Immature natural killer cell (primary cell): Measurements from ENCODE around the gene CHRNB4. TPM values are rescaled to one million over a fixed set of nuclear protein-coding genes. Genes with fewer than 3 reads are reported as not detected.

Experiments used
- DNase-seq, 3 donors: peaks; one replicate each; pipeline ENCODE4 v3.0.0; 2022; ENCODE audit warnings: mixed read lengths in 1 of 3
- H3K27ac Mint-ChIP-seq, 6 donors: one replicate each; pipeline ENCODE4 v1.8.0; 2020; ENCODE audit warnings: mixed read lengths in 6 of 6, mild to moderate bottlenecking in 5 of 6, inconsistent platforms in 4 of 6, moderate library complexity in 3 of 6
- H3K27me3 Mint-ChIP-seq, 3 donors: one replicate each; pipeline ENCODE4 v1.8.0; 2020 to 2021; ENCODE audit warnings: low read depth in 3 of 3, mild to moderate bottlenecking in 3 of 3, mixed read lengths in 3 of 3, moderate library complexity in 3 of 3, inconsistent platforms in 1 of 3
- H3K36me3 Mint-ChIP-seq, 3 donors: one replicate each; pipeline ENCODE4 v1.8.0; 2020; ENCODE audit warnings: mixed read lengths in 3 of 3, inconsistent platforms in 2 of 3, mild to moderate bottlenecking in 2 of 3
- H3K4me1 Mint-ChIP-seq, 2 donors: one replicate each; pipeline ENCODE4 v1.8.0; 2020; ENCODE audit warnings: inconsistent platforms in 2 of 2, mild to moderate bottlenecking in 2 of 2, mixed read lengths in 2 of 2, moderate library complexity in 1 of 2
- H3K4me3 Mint-ChIP-seq, 5 donors: one replicate each; pipeline ENCODE4 v1.8.0; 2020; ENCODE audit warnings: mild to moderate bottlenecking in 5 of 5, mixed read lengths in 5 of 5, inconsistent platforms in 3 of 5, moderate library complexity in 3 of 5
- H3K9me3 Mint-ChIP-seq, 6 donors: one replicate each; pipeline ENCODE4 v1.8.0; 2020; ENCODE audit warnings: mild to moderate bottlenecking in 6 of 6, mixed read lengths in 6 of 6, inconsistent platforms in 4 of 6, moderate library complexity in 3 of 6
- polyA plus RNA-seq, 3 donors: library from polyadenylated mRNA; unstranded; fragments of 300-500 nt; fragmentation: Illumina TruSeq; gene quantifications; one replicate each; pipeline ENCODE4 v1.2.3, GENCODE V29; 2021

Gene CHRNB4
- polyA plus RNA-seq, 3 donors from 2014 or later: not detected

DNA sequence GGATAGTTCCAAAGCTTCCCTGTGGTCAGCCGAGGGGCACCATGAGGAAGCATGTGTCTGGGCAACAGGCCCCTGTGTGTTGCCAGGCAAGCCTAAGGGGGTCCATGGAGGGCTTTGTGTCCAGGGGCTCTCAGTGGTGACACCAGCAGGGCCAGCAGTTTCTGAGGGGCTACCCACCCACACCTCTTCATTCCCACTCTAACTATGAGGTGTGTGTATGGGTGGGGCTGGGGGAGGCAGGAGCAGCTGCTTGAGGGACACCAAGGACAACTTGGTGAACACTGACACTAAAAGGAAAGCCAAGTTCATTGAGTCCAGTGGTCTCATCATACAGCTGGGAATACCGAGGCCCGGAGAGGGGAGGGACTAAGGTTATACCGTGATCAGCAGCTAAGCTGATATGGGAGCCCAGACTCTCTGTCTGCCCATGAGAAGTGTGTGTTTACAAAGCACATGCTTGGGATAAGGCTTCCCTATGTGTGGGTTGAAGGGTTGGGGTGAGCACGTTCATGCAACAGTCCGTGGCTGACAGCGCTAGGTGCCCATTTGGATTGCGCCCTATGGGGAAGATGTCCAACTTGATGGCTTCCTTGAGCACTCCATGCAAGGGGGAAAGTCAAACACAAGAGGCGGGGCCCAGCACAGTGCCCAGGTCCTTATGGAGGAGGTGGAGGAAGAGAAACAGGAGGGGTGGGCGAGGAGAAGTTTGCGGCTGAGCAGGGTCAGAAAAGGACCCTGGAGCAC is 34.8 kb upstream of the CHRNB4 start:
- Mint-ChIP-seq H3K4me3 (no peak overlapping the region), H3K4me1 (no peaks in the 10 kb centered on the region), H3K36me3 (no peaks in the 10 kb centered on the region), H3K27ac (no peak overlapping the region), H3K9me3 (no peaks in the 10 kb centered on the region), H3K27me3 (peaks cover 0 to 2% (median 2%) of the 10 kb centered on the region in 3 donors)
- no peak for DNase-seq

DNA sequence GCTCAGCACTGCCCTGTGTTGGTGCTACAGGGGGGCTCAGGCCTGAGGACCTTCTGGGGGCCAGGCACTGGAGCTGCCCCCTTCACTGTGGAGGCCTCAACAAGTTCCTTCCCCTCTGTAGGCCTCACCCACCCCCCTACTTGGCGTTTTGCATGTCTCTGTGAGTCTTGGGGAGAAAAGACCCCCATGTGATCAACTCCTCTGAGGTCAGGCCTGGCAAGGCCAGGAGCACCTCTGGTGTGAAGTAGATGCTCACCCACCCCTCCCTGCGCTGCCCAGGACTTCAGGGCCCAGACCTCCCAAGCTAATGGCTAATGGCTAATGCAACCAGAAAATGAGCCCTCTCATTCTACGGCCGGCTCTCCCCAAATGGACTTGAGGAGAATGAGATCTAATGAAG is 34.2 kb upstream of the CHRNB4 start:
- Mint-ChIP-seq H3K4me3 (no peak overlapping the region), H3K27ac (no peak overlapping the region), H3K4me1 (no peaks in the 10 kb centered on the region), H3K27me3 (peaks cover 0 to 2% (median 2%) of the 10 kb centered on the region in 3 donors), H3K36me3 (no peaks in the 10 kb centered on the region), H3K9me3 (no peaks in the 10 kb centered on the region)
- no peak for DNase-seq

DNA sequence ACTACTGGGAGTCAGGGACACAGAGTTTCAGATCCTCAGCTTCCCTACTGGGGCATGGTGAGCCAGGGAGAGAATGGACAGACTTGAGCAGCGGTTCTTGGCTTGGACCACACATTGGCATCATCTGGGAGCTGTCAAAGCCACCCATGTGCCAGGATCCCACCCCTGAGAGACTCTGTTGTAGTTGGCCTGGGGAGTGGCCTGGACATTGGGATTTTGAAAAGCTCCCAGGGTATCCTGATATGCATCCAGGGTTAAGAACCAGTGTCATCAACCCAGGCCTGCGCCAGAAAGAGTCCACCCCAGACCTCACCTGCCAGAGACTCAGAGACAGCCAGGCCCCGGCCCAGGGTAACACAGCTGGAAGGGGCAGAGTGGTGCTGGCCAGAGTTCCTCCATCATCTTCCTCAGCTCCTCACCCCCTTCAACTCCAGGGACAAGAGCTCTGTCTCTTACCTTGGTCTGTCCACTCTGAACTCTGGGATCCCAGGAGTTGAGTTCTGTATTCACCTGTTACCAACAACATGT is 33.0 kb upstream of the CHRNB4 start:
- Mint-ChIP-seq H3K4me1 (no peaks in the 10 kb centered on the region), H3K4me3 (no peak overlapping the region), H3K27ac (no peak overlapping the region), H3K27me3 (peaks cover 0 to 2% (median 2%) of the 10 kb centered on the region in 3 donors), H3K9me3 (no peaks in the 10 kb centered on the region), H3K36me3 (no peaks in the 10 kb centered on the region)
- no peak for DNase-seq

DNA sequence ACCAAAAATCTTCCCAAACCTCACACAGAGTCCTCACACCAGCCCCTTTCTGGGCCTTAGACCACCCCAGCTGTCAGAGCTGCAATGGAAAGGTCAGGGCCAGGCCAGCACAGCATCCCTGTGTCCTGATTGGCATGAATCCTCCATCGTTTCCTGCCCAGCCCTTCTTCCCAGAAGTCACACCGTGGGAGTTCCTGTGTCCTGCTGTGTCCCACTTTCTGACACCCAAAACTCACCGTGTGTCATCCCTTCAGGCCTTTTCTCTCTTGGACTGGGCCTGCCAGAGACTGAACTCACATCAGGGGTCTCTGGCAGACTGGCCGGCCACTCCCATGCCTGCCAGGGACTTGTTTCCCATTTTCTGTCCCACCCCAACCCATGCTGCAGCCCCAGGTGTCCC is 32.5 kb upstream of the CHRNB4 start:
- Mint-ChIP-seq H3K4me3 (no peak overlapping the region), H3K4me1 (no peaks in the 10 kb centered on the region), H3K36me3 (no peaks in the 10 kb centered on the region), H3K27ac (no peak overlapping the region), H3K9me3 (no peaks in the 10 kb centered on the region), H3K27me3 (peaks cover 0 to 2% (median 2%) of the 10 kb centered on the region in 3 donors)
- no peak for DNase-seq

DNA sequence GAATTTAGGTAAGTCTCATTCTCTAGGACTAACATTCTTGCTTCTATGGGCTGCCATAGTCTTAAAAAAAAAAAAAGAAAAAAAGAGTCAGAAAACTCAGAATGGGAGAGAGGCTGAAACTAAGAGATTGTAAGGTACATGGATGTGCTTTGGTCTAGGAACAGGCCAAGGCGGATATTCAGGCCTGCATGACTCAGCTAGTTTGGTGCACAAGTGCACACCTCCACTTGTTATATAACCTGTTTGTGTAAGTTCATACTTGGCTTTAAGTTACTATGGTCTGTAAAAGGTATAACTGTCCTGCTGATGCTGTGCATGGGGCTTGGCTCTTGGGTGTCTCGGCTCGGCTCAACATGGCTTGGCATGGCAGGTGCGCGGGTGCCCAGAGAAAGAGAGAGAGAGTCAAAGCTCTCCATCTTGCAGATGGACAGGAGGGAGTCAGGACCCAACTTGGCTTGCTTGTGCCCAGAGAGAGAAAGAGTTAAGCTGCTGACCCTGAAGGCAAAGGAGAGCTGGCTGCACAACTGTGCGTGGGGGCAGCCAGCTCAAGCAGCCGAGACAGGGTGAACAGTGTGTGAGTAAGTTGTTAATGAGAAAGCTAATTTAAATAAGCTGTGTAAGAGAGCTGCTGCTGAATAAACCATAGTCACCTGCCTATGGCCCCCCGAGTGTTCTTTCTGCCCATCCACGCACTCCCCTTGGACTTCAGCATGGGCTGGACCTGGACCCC is 31.4 kb upstream of the CHRNB4 start:
- no peaks in the 10 kb centered on the region for H3K36me3 Mint-ChIP-seq
- H3K27me3 Mint-ChIP-seq: peaks cover 0 to 2% (median 2%) of the 10 kb centered on the region in 3 donors
- H3K4me1 Mint-ChIP-seq: no peaks in the 10 kb centered on the region
- no peaks in the 10 kb centered on the region for H3K9me3 Mint-ChIP-seq
- no peak for DNase-seq
- H3K27ac Mint-ChIP-seq: no peak overlapping the region
- H3K4me3 Mint-ChIP-seq: no peak overlapping the region

DNA sequence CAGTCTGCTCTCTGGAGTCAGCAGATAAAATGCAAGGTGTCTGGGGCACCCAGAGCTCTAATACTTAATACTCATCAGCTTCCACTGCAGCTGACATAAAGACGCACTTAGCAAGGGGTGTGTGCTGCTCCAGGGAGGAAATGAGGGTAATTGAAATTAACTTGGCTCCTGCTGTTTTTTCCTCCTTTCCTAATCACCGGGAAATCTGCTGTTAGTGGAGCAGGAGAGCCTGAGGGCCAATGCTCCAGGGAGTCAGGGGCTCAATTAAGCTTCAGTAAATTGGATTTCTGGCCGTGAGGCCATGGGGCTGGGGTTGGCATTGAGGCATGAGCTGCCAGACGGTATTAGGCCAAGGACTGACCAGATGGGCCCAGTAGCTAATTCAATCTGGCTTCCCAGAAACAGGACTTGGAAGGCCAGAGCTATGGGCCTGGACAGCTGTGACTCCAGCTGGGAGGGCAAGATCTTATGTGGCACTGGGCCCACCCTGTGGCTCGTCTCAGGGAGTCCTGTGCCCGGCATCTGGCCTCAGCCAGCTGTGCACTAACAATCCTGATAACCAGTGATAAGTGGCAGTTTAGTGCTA is 30.7 kb upstream of the CHRNB4 start:
- Mint-ChIP-seq H3K27ac (no peak overlapping the region), H3K36me3 (no peaks in the 10 kb centered on the region)

DNA sequence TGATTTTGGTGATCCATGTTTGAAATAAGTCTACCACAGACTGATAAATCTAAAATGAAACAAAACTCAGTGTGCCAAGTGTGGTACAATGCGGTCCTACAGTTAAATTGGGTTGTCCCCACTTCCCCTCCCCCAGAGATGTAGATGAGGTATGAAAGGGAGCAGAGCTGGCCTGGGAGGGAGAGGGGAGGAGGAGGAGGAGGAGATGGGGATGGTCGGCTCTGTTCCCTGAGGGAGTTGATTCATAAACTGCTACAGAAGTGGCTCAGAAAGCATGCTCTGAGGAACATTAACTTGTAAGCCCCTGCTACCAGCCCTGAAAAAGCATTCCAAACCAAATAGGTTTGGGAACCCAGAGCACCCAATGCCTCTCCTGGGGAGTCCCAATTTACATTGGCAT is 28.0 kb upstream of the CHRNB4 start:
- no peaks in the 10 kb centered on the region for H3K36me3 Mint-ChIP-seq
- DNase-seq: no peak
- H3K4me3 Mint-ChIP-seq: no peak overlapping the region
- H3K27me3 Mint-ChIP-seq: peaks cover 2 to 4% (median 4%) of the 10 kb centered on the region in 3 donors
- H3K27ac Mint-ChIP-seq: no peak overlapping the region
- no peaks in the 10 kb centered on the region for H3K9me3 Mint-ChIP-seq
- H3K4me1 Mint-ChIP-seq: no peaks in the 10 kb centered on the region

More for the DNA sequence above, 30.7 kb upstream of the CHRNB4 start:
- no peak for DNase-seq
- Mint-ChIP-seq H3K4me1 (no peaks in the 10 kb centered on the region), H3K9me3 (no peaks in the 10 kb centered on the region), H3K27me3 (peaks cover 2 to 3% (median 3%) of the 10 kb centered on the region in 3 donors), H3K4me3 (no peak overlapping the region)

DNA sequence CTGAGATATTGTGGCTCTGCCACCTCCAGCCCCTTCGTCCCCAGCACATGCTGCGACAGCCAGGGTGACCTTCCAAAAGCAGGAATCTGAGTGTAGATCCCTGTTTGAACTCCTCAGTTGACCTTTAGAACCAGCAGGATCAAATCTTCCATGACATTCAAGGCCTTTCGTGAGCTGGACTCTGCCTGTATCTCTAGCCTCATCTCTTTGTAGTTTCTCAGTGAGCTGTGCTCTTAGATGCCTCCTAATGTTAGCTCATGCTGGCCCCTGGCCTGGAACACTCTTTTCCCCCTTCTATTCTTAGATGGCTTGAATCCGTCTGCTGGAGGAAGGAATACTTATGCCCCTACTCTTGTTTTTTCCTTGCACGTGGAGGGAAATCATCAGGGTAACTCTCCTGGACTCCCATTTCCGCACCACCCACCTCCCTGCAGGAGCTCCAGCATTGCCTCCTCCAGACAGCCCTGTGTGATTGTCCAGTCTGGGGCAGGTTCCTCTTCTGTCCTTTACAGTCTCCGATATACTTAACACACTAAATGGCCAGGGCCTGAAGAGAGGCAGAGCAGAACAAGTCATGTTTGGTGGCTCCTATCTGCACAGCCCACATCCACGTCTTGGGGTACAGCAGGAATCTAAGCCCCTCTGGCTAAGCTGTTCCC is 26.7 kb upstream of the CHRNB4 start:
- Mint-ChIP-seq H3K36me3 (no peaks in the 10 kb centered on the region), H3K4me1 (no peaks in the 10 kb centered on the region), H3K27me3 (peaks cover 2 to 4% (median 4%) of the 10 kb centered on the region in 3 donors), H3K27ac (no peak overlapping the region), H3K4me3 (no peak overlapping the region), H3K9me3 (no peaks in the 10 kb centered on the region)
- DNase-seq: no peak

DNA sequence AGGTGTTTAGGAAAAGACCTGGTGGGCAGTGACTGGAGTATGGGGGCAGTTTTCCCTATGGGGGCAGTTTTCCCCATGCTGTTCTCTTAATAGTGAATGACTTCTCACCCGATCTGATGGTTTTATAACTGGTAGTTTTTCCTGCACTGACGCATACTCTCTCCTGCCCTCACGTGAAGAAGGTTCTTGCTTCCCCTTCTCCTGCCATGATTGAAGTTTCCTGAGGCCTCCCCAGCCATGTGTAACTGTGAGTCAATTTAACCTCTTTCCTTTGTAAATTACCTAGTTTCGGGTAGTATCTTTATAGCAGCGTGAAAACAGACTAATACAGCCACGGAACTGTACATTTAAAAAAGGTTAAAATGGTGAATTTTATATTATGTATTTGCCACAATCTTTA is 25.0 kb upstream of the CHRNB4 start:
- Mint-ChIP-seq H3K4me3 (no peak overlapping the region), H3K27me3 (peaks cover 2 to 4% (median 2%) of the 10 kb centered on the region in 3 donors), H3K4me1 (no peaks in the 10 kb centered on the region), H3K36me3 (no peaks in the 10 kb centered on the region), H3K9me3 (no peaks in the 10 kb centered on the region), H3K27ac (no peak overlapping the region)
- DNase-seq: no peak

DNA sequence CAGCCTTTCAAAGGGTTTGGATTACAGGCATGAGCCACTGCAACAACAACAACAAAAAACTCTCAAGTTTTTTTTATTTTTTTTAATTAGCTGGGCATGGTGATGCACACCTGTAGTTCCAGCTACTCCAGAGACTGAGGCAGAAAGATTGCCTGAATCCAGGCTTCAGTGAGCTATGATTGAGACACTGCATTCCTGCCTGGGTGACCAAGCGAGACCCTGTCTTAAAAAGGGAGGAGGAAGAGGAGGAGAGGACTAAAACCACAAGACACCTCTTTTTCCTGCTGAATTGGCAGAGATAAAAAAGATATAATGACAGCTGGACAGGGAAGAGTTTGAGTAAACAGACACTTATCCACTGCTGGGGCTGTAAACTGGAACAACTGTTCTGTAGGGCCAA is 22.7 kb upstream of the CHRNB4 start:
- Mint-ChIP-seq H3K4me3 (no peak overlapping the region), H3K4me1 (no peaks in the 10 kb centered on the region), H3K9me3 (no peaks in the 10 kb centered on the region), H3K27me3 (peaks cover 2 to 5% (median 4%) of the 10 kb centered on the region in 3 donors), H3K36me3 (no peaks in the 10 kb centered on the region), H3K27ac (no peak overlapping the region)
- no peak for DNase-seq

DNA sequence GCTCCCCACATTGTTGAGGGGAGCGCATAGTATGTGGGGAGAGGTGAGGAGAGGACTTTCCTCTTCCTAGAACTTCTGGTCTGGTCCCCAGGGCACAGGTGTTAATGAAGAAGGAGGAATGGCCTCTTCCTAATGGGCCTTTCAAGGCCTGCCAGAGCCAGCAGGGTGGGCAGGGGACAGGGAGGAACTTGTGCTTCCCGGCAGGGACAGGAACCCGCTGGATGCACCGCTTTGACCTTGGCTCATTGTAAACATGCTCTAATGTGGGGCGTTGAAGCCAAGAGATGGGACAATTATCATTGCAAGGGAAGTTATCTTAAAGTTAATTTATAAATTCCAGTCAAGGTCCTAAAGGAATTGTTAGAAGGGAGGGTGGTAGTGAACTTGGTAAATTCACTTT is 21.0 kb upstream of the CHRNB4 start:
- H3K27ac Mint-ChIP-seq: no peak overlapping the region
- no peaks in the 10 kb centered on the region for H3K4me1 Mint-ChIP-seq
- H3K27me3 Mint-ChIP-seq: peaks cover 2 to 5% (median 4%) of the 10 kb centered on the region in 3 donors
- no peak for DNase-seq
- no peaks in the 10 kb centered on the region for H3K9me3 Mint-ChIP-seq
- H3K36me3 Mint-ChIP-seq: no peaks in the 10 kb centered on the region
- no peak overlapping the region for H3K4me3 Mint-ChIP-seq

DNA sequence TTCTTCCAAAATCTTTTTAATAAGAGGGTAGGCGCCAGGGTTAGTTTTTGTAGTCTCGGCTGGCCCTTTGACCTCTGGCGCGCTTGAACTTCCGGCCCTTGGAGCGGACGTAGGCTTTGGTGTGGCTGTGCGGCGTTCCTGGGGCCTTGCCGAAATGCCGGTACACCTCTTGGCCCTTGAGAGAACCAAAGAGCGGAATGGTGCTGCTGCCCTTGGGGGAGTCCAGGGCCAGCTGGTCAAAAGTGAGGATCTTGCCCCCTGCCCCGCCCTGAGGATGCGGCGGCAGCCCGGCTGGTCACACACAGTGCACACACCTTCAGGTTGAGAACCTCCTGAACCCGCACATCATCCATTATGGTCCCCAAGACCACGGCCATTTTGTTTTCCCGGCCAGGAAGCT is 20.0 kb upstream of the CHRNB4 start:
- Mint-ChIP-seq H3K4me3 (no peak overlapping the region), H3K36me3 (no peaks in the 10 kb centered on the region), H3K27ac (no peak overlapping the region), H3K27me3 (peaks cover 0 to 5% (median under 1%) of the 10 kb centered on the region in 3 donors), H3K4me1 (no peaks in the 10 kb centered on the region), H3K9me3 (no peaks in the 10 kb centered on the region)
- no peak for DNase-seq

DNA sequence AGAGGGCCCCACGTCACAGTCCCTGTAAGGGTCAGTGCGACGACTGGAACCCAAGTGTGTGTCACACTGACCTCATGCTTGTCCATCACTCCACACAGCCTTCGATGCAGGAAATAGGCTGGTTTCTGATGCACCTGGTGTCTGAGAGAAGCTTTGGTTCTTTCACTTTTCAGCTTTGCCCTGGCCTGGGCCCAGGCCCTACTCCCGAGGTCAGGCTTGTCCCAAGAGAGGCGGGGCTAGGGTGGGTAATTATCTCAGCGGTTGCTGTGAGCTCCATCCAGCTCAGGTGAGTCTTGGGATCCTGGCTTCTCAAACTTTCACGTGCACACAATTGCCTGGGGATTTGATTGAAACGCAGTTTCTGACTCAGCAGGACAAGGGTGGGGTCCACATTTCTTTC is 19.6 kb upstream of the CHRNB4 start:
- DNase-seq: no peak
- no peaks in the 10 kb centered on the region for H3K36me3 Mint-ChIP-seq
- peaks cover 0 to 5% (median 3%) of the 10 kb centered on the region in 3 donors for H3K27me3 Mint-ChIP-seq
- H3K27ac Mint-ChIP-seq: no peak overlapping the region
- H3K4me3 Mint-ChIP-seq: no peak overlapping the region
- no peaks in the 10 kb centered on the region for H3K9me3 Mint-ChIP-seq
- H3K4me1 Mint-ChIP-seq: no peaks in the 10 kb centered on the region

DNA sequence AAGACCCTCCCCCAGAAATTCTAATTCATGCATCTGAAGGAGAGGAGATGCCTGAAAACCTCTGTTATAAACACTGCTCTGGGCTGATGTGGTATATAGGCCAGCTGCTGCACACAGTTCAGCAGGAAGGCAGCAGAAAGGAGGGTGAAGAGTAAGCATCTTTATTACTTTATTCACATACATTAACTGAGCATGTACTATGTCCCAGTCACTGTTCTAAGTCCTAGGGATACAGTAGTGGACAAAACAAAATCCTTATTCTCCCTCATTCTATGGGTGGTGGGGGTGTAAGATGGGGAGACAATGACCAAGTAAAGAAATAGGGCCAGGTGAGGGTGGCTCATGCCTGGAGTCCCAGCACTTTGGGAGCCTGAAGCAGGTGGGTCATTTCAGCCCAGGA is 17.8 kb upstream of the CHRNB4 start:
- H3K27ac Mint-ChIP-seq: no peak overlapping the region
- no peak overlapping the region for H3K4me3 Mint-ChIP-seq
- H3K27me3 Mint-ChIP-seq: peaks cover 0 to 6% (median 3%) of the 10 kb centered on the region in 3 donors
- no peak for DNase-seq
- H3K36me3 Mint-ChIP-seq: no peaks in the 10 kb centered on the region
- H3K4me1 Mint-ChIP-seq: no peaks in the 10 kb centered on the region
- H3K9me3 Mint-ChIP-seq: no peaks in the 10 kb centered on the region
